ENCODE results near the gene CCDC82. TPM values are rescaled to one million over a fixed set of nuclear protein-coding genes. Genes with fewer than 3 reads are reported as not detected.

CCDC82 gene
- total RNA-seq, 1 experiment from 2014 or later, result 2.5 TPM

GRCh38 chr11:96373826-96374225 lies 15.9 kb downstream of the CCDC82 start:
- in situ Hi-C loops (cut with HindIII; ENCODE audit: low pct_unique_long_range_greater_than_20kb, low sequenced_read_pairs), result no loop called here
- no peak for DNase-seq (ENCODE audit: low read depth)

GRCh38 chr11:96367342-96367741 lies 22.4 kb downstream of the CCDC82 start:
- in situ Hi-C loops (cut with HindIII; ENCODE audit: low pct_unique_long_range_greater_than_20kb, low sequenced_read_pairs), result no loop called here

GRCh38 chr11:96366024-96366423 lies 23.7 kb downstream of the CCDC82 start:
- in situ Hi-C loops (cut with HindIII; ENCODE audit: low pct_unique_long_range_greater_than_20kb, low sequenced_read_pairs), result no loop called here
- DNase-seq (ENCODE audit: low read depth), result no peak

More at GRCh38 chr11:96367342-96367741, 22.4 kb downstream of the CCDC82 start:
- DNase-seq (ENCODE audit: low read depth), result no peak

DNA sequence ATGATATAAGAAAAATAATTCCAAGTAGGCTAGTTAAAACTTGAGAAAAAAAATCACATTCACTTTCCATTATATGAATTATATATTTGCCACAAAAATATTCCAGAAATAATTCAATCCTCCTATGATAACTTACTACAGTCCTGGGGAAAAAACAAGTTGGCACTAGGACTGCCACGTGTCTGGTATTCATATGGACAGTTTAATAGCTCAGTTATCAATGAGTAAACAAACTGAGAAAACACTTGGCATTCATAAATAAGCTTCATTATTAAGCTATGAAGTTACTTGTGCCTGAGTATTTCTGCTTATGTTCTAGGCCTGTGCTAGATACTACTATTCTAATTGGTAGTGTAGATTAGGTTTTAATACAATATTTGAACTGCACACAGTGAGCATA lies 24.2 kb downstream of the CCDC82 start:
- DNase-seq (ENCODE audit: low read depth), result no peak
- in situ Hi-C loops (cut with HindIII; ENCODE audit: low pct_unique_long_range_greater_than_20kb, low sequenced_read_pairs), result no loop called here

DNA sequence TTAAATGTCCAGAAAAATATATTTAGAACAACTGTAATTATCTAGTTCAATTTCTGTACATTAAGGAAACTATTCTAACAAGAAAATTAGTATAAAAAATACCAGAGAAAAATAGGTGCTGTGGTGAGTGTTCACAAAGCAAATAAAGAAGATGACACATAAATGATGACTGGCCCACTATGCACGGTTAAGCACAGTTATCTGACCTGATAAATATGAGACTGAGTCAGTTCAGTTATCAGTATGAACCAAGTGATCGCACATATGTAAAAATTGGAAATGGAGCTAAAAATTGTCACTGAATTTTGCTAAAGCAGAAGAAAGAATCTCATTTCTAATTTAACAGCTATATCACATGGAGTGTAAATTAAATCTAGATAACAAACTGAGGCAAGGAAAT lies 27.9 kb downstream of the CCDC82 start:
- DNase-seq (ENCODE audit: low read depth), result no peak
- in situ Hi-C loops (cut with HindIII; ENCODE audit: low pct_unique_long_range_greater_than_20kb, low sequenced_read_pairs), result no loop called here

DNA sequence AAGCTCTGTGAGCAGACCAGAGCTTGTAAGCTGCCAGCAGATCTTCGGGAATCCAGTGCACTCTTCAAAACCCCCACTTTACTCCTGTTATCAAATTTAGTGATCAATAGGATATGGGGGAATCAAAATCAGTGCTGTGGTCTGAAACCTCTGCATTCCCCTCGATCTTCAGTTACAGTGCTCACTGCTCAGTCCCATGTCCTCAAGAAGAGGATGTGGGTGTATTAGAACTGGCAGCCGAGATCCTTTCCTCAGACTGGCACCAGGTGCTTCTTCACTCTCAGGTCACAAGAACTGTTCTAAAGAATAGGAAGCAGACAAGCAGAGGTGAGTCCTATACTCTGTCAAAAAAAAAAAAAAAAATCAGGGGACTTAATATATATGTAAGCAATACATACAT lies 31.4 kb downstream of the CCDC82 start:
- in situ Hi-C loops (cut with HindIII; ENCODE audit: low pct_unique_long_range_greater_than_20kb, low sequenced_read_pairs), result no loop called here
- DNase-seq (ENCODE audit: low read depth), result no peak

DNA sequence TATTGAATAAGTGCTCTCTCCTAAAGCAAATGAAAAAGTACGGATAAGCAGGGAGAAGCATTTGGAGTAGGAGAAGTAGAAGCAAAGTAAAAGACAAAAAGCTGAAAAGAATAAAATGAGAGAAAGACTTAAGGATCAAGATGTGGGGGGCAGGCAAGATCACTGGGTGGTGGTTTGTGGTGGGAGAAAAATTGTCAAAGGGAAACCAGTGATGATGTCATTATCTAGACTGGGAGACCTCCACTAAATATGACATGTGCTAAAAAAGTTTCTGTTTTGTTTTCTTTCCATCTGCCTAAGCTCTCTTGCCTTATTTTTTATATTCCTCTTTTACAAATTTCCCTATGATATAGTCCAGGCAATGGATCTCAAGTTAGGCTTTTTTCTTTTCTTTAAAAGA lies 31.9 kb downstream of the CCDC82 start:
- in situ Hi-C loops (cut with HindIII; ENCODE audit: low pct_unique_long_range_greater_than_20kb, low sequenced_read_pairs), result no loop called here
- no peak for DNase-seq (ENCODE audit: low read depth)

- DNase-seq (ENCODE audit: low read depth), result no peak
- in situ Hi-C loops (cut with HindIII; ENCODE audit: low pct_unique_long_range_greater_than_20kb, low sequenced_read_pairs), result no loop called here
Measured at GRCh38 chr11:96356848-96357247, 32.9 kb downstream of the CCDC82 start.

GRCh38 chr11:96342961-96343711 lies 46.6 kb downstream of the CCDC82 start, which contains the start of gene MAML2:
MAML2 (minus strand) TSS chr11:96343195; CDS start chr11:96341895, 1,300 bp downstream.
- in situ Hi-C loops (cut with HindIII; ENCODE audit: low pct_unique_long_range_greater_than_20kb, low sequenced_read_pairs), result no loop called here
- DNase-seq (ENCODE audit: low read depth), result peak; percentile 82

DNA sequence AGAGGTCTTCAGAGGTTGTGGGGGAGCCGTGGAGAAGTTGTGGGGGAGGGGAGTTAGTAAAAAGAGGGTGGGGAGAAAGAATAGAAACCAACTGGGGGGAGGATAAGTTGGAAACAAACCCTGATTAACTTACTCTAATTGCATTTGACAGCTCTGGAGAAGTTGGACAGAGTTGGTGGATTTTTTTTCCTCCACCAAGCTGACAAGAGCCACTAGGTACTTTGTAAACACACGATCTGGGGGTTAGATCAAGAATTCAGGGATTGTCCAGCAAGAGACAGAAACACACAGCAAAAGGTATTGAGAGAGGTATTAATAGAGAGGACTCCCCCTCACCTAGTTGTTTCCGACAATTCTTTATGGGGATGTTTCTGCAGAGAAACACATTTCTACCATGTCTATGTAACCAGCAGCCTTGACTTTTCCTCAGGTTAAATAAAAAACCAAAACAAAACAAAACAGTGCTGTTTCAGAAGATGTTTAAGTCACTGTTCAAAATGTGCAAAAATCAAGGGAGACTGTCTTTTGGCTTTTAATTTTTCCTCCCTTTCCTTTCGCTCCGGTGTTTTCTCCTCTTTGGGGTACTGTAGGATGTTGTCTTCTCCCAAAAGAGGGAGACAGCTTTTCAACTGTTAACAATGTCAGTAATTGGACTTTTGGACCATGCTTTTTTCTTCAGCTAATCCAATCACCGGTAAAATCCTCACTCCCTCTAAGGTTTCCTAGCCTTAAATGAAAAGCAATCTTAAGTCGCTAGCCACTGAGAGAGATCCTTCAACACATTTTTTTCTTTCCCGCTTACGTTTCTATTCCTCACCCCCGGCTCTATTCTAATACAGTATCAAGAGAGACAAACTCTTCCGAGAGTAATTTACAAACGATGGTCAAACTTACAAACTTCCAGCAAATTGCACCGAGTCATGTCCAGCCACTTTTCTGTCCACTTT lies 47.4 kb downstream of the CCDC82 start:
- DNase-seq (ENCODE audit: low read depth), result no peak
- in situ Hi-C loops (cut with HindIII; ENCODE audit: low pct_unique_long_range_greater_than_20kb, low sequenced_read_pairs), result no loop called here

GRCh38 chr11:96341211-96342013 lies 48.3 kb downstream of the CCDC82 start:
- peak; percentile 46 for DNase-seq (ENCODE audit: low read depth)
- in situ Hi-C loops (cut with HindIII; ENCODE audit: low pct_unique_long_range_greater_than_20kb, low sequenced_read_pairs), result no loop called here

- DNase-seq (ENCODE audit: low read depth), result no peak
- in situ Hi-C loops (cut with HindIII; ENCODE audit: low pct_unique_long_range_greater_than_20kb, low sequenced_read_pairs), result no loop called here
Measured at GRCh38 chr11:96340555-96340885, 49.2 kb downstream of the CCDC82 start.

GRCh38 chr11:96339706-96340554 lies 49.8 kb downstream of the CCDC82 start:
- no peak for DNase-seq (ENCODE audit: low read depth)
- in situ Hi-C loops (cut with HindIII; ENCODE audit: low pct_unique_long_range_greater_than_20kb, low sequenced_read_pairs), result no loop called here

GRCh38 chr11:96338910-96339705 lies 50.6 kb downstream of the CCDC82 start:
- DNase-seq (ENCODE audit: low read depth), result no peak
- in situ Hi-C loops (cut with HindIII; ENCODE audit: low pct_unique_long_range_greater_than_20kb, low sequenced_read_pairs), result no loop called here

GRCh38 chr11:96337541-96338431 lies 51.9 kb downstream of the CCDC82 start:
- in situ Hi-C loops (cut with HindIII; ENCODE audit: low pct_unique_long_range_greater_than_20kb, low sequenced_read_pairs), result no loop called here
- DNase-seq (ENCODE audit: low read depth), result no peak

DNA sequence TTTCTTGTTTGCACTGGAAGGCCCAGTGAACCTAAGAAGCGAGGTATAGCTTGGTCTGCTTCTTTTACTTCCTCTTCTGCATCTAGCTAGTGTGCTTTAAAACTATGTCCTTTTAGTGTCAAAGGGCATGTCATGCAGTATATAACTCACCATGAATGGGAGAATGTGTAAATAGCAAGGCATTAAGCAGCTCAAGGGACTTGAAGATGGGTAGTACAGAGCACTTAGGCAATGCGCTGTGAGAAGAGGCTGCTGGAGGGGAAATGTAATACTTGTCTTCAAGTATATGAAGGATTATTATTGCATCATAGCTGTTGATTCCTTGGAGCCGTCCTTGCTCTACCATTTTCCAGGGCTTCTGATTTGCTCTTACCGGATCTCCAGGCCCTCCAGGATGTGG lies 54.3 kb downstream of the CCDC82 start:
- no peak for DNase-seq (ENCODE audit: low read depth)
- in situ Hi-C loops (cut with HindIII; ENCODE audit: low pct_unique_long_range_greater_than_20kb, low sequenced_read_pairs), result no loop called here
